Transverse colon (tissue), 4 donors: ENCODE measurements around the gene LIFR.

ENCODE experiments used
- CTCF ChIP-seq, 5 experiments: fragments of 200-600 bp in 3 of 5; fragments of 450-650 bp in 2 of 5; sonication (generic) in 3 of 5; IDR thresholded peaks; 1 replicate in 2 of 5; 2 replicates in 3 of 5; pipeline ENCODE4 v1.5.1; 2016 to 2017; ENCODE audit warnings: antibody characterized with exemption in 5 of 5, inconsistent platforms in 3 of 5, mild to moderate bottlenecking in 2 of 5, moderate library complexity in 1 of 5
- EP300 ChIP-seq: sonication (generic); formaldehyde crosslinking; IDR thresholded peaks from one replicate; pipeline ENCODE4 v1.6.1; 2017; ENCODE audit warnings: antibody characterized with exemption, low read depth
- POLR2A ChIP-seq: fragments of 450-650 bp; IDR thresholded peaks from one replicate; pipeline ENCODE4 v1.6.1; 2016; ENCODE audit warnings: antibody characterized with exemption, mild to moderate bottlenecking, moderate library complexity
- POLR2AphosphoS5 ChIP-seq, 3 donors: sonication (generic); formaldehyde crosslinking; IDR thresholded peaks; one replicate each; pipeline ENCODE4 v1.6.1; 2016; ENCODE audit warnings: antibody characterized with exemption in 3 of 3

GRCh38 chr5:38431242-38431853, 125.1 kb downstream of the LIFR start:
- TF ChIP-seq CTCF (IDR thresholded peaks at IDR 0.05) (no peak), POLR2A (no peak), POLR2AphosphoS5 (IDR thresholded peaks at IDR 0.05) (no peak), EP300 (no peak)
